NK-92 (cell line): ENCODE results near the gene TTLL10.

Experiments used
- DNase-seq: peaks from one replicate; lab custom pipeline; 2025; ENCODE audit not compliant: unreplicated experiment; lab: John Stamatoyannopoulos, UW

TTLL10 gene

GRCh38 chr1:1245178-1245816 lies 71.6 kb downstream of the TTLL10 start:
- no peak for DNase-seq

DNA sequence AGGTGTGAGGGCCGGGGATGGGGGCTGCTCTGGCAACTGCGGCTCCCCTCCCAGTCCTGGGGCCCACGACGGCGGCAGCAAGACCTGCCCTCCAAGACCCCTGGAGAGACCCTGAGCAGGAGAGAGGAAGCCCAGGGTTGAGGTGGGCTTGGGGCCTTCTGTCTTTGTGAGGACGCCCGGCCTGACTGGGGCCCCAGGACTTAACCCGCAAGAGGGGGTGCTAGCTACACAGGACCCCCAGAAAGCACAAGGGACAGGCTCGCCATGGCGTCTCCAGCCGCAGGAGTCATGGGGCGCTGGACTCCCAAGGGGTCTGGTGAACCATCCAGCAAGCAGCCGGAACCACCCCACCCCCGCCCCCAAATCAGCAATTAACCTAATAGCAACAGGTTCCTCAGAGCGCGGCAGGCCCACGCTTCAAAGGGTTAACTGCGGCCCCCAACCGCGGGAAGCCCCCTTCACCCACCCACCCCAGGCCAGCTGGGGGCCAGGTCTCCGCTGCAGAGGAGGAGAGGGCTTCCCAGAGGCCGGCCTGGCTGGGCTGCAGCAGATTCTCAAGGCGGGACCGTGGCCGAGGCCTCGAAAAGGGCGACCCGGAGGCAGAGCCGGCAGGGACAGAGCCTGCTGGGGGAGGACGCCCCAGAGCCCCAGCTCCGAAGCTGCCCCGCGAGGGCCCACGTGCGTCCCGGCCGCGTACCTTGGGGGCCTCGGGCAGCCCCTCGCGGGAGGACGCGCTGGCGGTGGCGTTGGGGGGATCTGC lies 72.3 kb downstream of the TTLL10 start:
- no peak for DNase-seq

GRCh38 chr1:1246577-1247340 lies 73.1 kb downstream of the TTLL10 start, which contains the start of gene C1QTNF12:
C1QTNF12 (minus strand) TSS chr1:1246722; CDS start chr1:1246690, 32 bp downstream.
- no peak for DNase-seq

- no peak for DNase-seq
These were observed 73.7 kb downstream of the TTLL10 start for GRCh38 chr1:1247341-1247913.
